ENCODE results near the gene HTT-AS. TPM values are rescaled to one million over a fixed set of nuclear protein-coding genes. Genes with fewer than 3 reads are reported as not detected.

The HTT-AS gene
- total RNA-seq, 1 experiment from 2014 or later = not detected

DNA sequence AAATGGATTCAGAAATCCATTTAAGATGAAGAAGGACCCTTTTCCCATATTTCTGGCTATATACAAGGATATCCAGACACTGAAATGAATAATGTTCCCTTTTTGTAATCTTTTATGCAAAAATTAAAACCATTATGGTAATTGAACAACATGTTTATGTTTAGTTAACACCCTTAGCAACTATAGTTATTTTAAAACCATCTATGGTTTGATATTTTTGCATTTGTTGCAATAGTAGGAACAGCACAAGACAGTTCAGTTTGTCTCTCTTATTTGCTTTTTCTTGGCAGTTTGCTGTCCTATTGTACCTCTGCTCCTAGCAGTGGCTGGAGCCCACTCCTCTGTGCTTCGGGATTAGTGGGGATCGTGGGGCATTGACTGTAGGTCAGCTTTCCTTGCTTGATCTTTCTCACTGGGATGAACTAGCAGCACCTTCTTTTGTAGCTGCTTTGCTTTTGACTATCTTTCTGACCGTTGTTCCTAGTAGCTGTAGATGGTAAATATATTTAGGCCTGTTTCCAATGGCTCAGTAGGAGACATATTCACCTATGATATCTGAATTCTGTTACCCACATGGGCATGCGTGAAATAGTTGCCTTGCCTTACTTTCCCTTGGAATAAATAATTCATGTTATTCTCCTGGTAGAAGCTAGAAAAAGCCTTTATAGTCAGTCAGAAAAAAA is 12.9 kb upstream of the HTT-AS start:
- no peak for DNase-seq (ENCODE audit: low read depth)

GRCh38 chr4:3085948-3086670 is 11.8 kb upstream of the HTT-AS start:
- no peak for DNase-seq (ENCODE audit: low read depth)

- no peak for DNase-seq (ENCODE audit: low read depth)
Observed at GRCh38 chr4:3083732-3084131, 9.4 kb upstream of the HTT-AS start.

- no peak for DNase-seq (ENCODE audit: low read depth)
Observed at GRCh38 chr4:3082925-3083515, 8.7 kb upstream of the HTT-AS start.

GRCh38 chr4:3079694-3080123 is 5.4 kb upstream of the HTT-AS start:
- DNase-seq (ENCODE audit: low read depth) = no peak

DNA sequence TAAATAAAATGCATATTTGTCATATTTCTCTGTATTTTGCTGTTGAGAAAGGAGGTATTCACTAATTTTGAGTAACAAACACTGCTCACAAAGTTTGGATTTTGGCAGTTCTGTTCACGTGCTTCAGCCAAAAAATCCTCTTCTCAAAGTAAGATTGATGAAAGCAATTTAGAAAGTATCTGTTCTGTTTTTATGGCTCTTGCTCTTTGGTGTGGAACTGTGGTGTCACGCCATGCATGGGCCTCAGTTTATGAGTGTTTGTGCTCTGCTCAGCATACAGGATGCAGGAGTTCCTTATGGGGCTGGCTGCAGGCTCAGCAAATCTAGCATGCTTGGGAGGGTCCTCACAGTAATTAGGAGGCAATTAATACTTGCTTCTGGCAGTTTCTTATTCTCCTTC is 3.5 kb upstream of the HTT-AS start:
- DNase-seq (ENCODE audit: low read depth) = no peak

DNA sequence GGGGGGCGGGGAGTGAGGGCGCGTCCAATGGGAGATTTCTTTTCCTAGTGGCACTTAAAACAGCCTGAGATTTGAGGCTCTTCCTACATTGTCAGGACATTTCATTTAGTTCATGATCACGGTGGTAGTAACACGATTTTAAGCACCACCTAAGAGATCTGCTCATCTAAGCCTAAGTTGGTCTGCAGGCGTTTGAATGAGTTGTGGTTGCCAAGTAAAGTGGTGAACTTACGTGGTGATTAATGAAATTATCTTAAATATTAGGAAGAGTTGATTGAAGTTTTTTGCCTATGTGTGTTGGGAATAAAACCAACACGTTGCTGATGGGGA is 1.3 kb upstream of the HTT-AS start:
- DNase-seq (ENCODE audit: low read depth) = no peak

DNA sequence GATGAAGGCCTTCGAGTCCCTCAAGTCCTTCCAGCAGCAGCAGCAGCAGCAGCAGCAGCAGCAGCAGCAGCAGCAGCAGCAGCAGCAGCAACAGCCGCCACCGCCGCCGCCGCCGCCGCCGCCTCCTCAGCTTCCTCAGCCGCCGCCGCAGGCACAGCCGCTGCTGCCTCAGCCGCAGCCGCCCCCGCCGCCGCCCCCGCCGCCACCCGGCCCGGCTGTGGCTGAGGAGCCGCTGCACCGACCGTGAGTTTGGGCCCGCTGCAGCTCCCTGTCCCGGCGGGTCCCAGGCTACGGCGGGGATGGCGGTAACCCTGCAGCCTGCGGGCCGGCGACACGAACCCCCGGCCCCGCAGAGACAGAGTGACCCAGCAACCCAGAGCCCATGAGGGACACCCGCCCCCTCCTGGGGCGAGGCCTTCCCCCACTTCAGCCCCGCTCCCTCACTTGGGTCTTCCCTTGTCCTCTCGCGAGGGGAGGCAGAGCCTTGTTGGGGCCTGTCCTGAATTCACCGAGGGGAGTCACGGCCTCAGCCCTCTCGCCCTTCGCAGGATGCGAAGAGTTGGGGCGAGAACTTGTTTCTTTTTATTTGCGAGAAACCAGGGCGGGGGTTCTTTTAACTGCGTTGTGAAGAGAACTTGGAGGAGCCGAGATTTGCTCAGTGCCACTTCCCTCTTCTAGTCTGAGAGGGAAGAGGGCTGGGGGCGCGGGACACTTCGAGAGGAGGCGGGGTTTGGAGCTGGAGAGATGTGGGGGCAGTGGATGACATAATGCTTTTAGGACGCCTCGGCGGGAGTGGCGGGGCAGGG is 711 bp upstream of the HTT-AS start:
- peak; percentile 77 for DNase-seq (ENCODE audit: low read depth)

- no peak for DNase-seq (ENCODE audit: low read depth)
Observed at GRCh38 chr4:3073158-3074077, 920 bp downstream of the HTT-AS start.

DNA sequence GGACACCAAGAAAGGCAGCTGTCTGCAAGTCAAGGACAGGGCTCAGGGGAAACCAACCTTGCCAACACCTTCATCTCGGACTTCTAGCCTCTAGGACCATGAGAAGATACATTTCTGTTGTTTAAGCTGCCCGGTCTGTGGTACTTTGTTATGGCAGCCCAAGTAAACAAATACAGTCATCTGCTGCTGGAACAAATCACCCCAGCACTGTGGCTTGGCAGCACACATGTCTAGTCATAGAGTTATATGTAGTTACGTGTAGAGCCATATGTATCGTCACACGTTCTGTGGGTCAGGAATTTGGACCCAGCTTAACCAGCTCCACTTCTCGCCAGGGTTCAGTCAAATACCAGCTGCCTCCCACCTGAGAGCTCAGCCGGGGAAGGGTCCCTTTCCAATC is 2.5 kb downstream of the HTT-AS start:
- peak; percentile 18 for DNase-seq (ENCODE audit: low read depth)

DNA sequence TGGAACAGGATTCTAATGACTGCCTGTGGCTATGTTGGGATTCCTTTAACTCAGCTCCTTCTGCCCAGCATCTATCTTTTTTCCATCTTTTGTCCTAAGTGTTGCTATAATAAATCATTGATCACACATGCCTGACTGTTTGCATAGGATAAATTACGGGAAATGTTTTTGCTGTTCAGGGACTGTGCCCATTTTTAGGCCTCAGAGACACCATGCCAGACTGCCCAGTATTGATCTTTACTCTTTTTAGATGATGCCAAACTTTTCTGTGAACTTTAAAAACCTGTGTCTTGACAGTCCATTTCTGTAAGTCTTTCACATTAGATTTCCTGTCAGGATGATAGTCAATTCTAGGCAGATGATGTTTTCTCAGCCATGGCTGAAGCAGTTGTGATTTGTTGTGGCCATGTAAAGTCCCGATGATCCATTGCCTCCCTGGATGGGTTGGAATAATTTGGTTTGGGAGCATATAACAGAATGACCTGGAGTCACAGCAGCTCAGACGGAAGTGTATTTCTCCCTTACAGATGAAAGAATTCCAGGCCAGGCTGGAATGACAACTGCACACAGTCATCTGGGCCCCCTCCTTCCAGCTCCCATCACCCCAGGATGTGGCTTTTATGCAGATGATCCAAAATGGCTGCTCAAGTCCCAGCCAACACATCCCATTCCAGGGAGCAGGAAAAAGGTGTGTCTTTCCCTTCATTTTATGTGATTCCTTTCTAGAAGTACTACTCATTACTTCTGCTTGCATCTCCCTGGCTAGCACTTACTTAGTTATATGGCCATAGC is 3.4 kb downstream of the HTT-AS start:
- DNase-seq (ENCODE audit: low read depth) = peak; percentile 40

- DNase-seq (ENCODE audit: low read depth) = no peak
Observed at GRCh38 chr4:3069661-3070199, 4.6 kb downstream of the HTT-AS start.

DNA sequence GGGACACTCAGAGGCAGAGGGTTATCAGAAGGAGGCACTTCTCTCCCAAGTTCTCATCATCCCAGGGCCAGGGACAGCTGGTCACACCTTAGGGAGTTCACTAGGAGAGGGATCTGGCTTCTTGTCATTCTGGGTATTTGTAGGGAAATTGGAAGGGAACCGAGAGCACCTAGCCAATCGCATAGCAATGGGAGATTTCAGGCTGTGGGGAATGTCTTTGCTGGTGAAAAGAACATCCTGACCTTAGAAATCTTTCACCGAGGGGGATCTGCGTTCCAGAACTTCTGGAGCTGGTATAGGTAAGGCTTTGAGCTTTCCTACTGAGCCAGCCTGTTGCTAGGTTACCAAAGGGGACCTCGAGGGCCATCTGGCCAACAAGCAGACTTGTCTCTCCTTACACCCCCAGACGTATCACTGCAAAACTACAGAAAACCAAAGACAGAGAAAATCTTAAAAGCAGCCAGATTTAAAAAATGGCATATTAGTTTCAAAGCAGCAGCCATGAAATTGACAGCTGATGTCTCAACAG is 6.8 kb downstream of the HTT-AS start:
- DNase-seq (ENCODE audit: low read depth) = no peak

DNA sequence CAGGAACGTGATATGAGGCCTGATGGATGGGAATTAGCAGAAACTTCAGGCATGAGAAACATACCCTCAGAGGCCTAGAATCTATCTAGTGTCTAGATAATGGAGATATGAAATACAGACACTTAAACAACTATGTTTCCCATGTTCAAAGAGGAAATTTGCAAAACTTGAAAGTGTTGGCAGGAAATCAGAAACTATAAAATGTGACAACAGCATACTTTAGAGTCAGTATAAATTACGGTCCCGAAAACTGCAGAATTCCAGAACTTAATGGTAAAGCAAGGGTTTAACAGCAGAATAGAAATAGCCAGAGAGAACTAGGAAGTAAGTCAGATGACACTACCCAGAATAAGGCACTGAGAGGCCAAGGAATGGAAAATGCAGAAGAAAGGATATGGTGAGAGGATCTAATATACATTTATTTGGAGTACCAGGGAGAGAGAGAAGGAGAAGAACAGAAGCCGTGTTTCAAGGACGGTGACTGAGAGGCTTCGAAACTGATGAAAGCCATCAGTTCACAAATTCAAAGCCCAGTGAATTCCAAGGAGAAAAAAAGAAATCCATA is 7.4 kb downstream of the HTT-AS start:
- DNase-seq (ENCODE audit: low read depth) = no peak

GRCh38 chr4:3065551-3065950 is 8.8 kb downstream of the HTT-AS start:
- no peak for DNase-seq (ENCODE audit: low read depth)

GRCh38 chr4:3062471-3062870 is 11.9 kb downstream of the HTT-AS start:
- DNase-seq (ENCODE audit: low read depth) = peak; percentile 68

- DNase-seq (ENCODE audit: low read depth) = no peak
Observed at GRCh38 chr4:3060946-3061345, 13.4 kb downstream of the HTT-AS start.

- DNase-seq (ENCODE audit: low read depth) = no peak
Observed at GRCh38 chr4:3059943-3060342, 14.4 kb downstream of the HTT-AS start.

GRCh38 chr4:3054169-3054759 is 20.1 kb downstream of the HTT-AS start:
- no peak for DNase-seq (ENCODE audit: low read depth)
